ENCODE measurements around the gene SLC38A3.
"Not testable (repeated sequence)": the region's sequence is repeated elsewhere in the genome, so short reads cannot be mapped to it uniquely, and the experiment has no call there.

SLC38A3 gene

GRCh38 chr3:50235716-50236483 lies 30.8 kb downstream of the SLC38A3 start, which contains the start of gene GNAI2:
GNAI2 (plus strand) TSS chr3:50236204; CDS start chr3:50236336, 132 bp downstream.
- DNase-seq: peak; percentile 91

- no peak for DNase-seq
Measured at GRCh38 chr3:50236484-50237132, 31.5 kb downstream of the SLC38A3 start.

- no peak for DNase-seq
Measured at GRCh38 chr3:50237133-50237651, 32.1 kb downstream of the SLC38A3 start.

GRCh38 chr3:50237754-50238548 lies 32.9 kb downstream of the SLC38A3 start:
- peak; percentile 45 for DNase-seq

GRCh38 chr3:50238549-50239026 lies 33.5 kb downstream of the SLC38A3 start:
- no peak for DNase-seq

GRCh38 chr3:50239649-50240048 lies 34.6 kb downstream of the SLC38A3 start:
- DNase-seq: no peak

- DNase-seq: no peak
Measured at GRCh38 chr3:50241163-50241562, 36.1 kb downstream of the SLC38A3 start.

GRCh38 chr3:50241713-50242380 lies 36.8 kb downstream of the SLC38A3 start:
- no peak for DNase-seq

GRCh38 chr3:50242381-50242770 lies 37.3 kb downstream of the SLC38A3 start:
- no peak for DNase-seq

- no peak for DNase-seq
Measured at GRCh38 chr3:50242851-50243542, 37.9 kb downstream of the SLC38A3 start.

- DNase-seq: no peak
Measured at GRCh38 chr3:50243543-50243895, 38.4 kb downstream of the SLC38A3 start.

GRCh38 chr3:50244813-50245212 lies 39.7 kb downstream of the SLC38A3 start:
- DNase-seq: not testable (repeated sequence)

- no peak for DNase-seq
Measured at GRCh38 chr3:50245251-50245745, 40.2 kb downstream of the SLC38A3 start.

GRCh38 chr3:50245831-50246516 lies 40.9 kb downstream of the SLC38A3 start:
- peak; percentile 81 for DNase-seq

GRCh38 chr3:50246517-50246954 lies 41.5 kb downstream of the SLC38A3 start:
- no peak for DNase-seq

- no peak for DNase-seq
Measured at GRCh38 chr3:50248387-50248786, 43.3 kb downstream of the SLC38A3 start.

- no peak for DNase-seq
Measured at GRCh38 chr3:50249457-50249856, 44.4 kb downstream of the SLC38A3 start.

- no peak for DNase-seq
Measured at GRCh38 chr3:50250514-50250913, 45.4 kb downstream of the SLC38A3 start.

GRCh38 chr3:50251220-50251619 lies 46.1 kb downstream of the SLC38A3 start:
- no peak for DNase-seq

GRCh38 chr3:50254577-50255250 lies 49.6 kb downstream of the SLC38A3 start:
- no peak for DNase-seq

GRCh38 chr3:50255251-50255615 lies 50.2 kb downstream of the SLC38A3 start:
- peak; percentile 93 for DNase-seq

Data from NCI-H1105 treated with DMSO at 0.1 percent for 48 hours (cell line).